ENCODE results near the gene OCA2.

OCA2 gene

DNA sequence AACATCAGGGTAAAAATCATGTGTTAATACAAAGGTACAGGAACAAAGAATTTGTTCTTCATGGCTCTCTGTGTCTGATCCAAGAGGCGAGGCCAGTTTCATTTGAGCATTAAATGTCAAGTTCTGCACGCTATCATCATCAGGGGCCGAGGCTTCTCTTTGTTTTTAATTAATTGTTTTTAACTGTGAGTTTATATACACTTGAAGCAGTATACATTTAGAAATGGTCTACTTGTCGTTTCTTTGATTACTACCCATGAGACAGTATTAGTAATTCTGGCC, 21.2 kb upstream of the OCA2 start:
- no peak for DNase-seq (ENCODE audit: low spot score)

GRCh38 chr15:28118531-28118930, 19.4 kb upstream of the OCA2 start:
- DNase-seq (ENCODE audit: low spot score) = no peak

DNA sequence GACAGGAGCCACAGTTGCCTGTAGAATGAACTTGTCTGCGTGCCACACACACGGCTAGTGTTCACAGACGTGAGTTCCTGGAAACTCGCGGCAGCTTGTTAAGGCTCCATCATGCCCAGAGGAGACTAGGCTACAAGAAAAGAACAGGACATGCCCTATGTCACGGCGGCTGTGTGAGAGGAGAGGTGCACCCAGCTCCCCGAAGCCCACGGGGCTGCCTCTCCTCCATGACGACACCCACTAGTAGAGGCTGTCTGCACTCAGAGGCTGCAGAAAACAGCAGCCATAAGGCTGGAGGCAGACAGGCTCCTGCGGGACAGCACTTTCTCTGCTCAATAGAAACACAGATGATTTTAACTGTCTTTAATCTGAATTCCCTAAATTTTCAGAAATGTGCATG, 19.0 kb upstream of the OCA2 start:
- no peak for DNase-seq (ENCODE audit: low spot score)

DNA sequence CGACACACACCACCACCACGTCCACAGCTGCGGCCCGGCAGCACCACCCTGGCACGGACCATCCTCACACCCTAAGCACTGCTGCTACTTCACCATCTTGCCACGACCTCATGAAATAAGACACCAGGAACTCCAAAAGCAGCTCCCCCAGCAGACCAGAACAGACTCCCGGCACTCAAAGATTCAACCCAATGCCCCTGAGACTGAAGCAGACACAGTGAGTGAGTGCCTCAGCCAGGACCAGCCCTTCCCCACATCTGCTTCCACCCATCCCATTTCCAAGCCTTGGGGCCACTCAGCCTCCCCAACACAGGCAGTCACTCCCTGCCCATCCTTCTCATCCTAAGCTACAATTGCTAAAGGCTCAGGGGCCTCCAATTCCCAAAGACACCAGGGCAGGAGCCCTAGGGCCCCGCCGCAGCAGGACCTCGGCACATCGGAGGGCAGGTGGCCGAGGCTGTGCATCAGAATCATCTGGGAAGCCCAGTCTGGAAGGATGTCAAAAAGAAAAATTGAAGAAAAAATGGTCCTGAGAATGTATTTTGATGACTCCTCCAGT, 18.4 kb upstream of the OCA2 start:
- DNase-seq (ENCODE audit: low spot score) = no peak

DNA sequence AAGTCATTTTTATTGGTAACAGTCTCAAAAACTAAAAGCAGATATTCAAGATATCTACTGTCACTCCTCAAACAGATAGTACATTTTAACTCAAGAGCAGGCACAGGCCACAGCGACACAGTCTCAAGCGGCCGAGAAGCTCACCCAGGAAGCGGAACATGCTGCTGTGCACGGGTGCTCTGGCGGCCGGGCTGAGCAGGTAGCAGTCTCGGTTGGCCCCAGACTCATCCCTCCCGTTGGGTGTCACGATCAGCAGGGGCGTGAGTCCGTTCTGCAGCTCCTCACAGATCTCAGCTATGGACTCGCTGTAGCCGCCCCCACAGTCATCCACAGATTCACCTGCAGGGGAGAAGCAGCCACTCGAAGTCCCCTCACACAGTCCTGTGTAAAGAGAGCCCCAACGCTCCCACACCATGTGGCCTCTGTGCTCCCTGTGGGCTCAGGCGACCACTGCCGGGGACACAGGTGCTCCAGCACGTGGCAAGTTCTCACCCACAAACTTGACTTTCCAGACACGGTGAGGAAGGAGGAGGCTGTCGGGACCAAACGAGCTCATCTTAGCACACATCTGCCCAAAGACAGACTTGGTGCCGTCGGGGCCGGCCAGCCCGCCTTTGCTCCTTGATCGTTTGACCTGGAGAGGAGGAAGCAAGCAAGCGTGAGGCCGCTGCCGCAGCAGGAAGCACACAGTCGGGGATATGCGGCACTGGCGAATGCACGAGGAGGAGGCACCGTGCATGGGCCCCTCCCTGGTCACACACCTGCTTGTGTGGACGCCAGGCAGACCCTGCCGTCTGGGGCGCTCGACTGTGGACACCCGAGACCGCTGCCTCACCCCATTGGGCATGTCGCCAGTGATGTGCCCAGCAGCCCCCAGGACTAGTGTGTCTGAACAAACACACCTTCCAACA, 17.7 kb upstream of the OCA2 start:
- DNase-seq (ENCODE audit: low spot score) = no peak

- no peak for DNase-seq (ENCODE audit: low spot score)
These were observed 16.8 kb upstream of the OCA2 start for GRCh38 chr15:28115871-28116270.

- no peak for DNase-seq (ENCODE audit: low spot score)
These were observed 15.9 kb upstream of the OCA2 start for GRCh38 chr15:28114721-28115622.

GRCh38 chr15:28114114-28114455, 15.0 kb upstream of the OCA2 start:
- no peak for DNase-seq (ENCODE audit: low spot score)

DNA sequence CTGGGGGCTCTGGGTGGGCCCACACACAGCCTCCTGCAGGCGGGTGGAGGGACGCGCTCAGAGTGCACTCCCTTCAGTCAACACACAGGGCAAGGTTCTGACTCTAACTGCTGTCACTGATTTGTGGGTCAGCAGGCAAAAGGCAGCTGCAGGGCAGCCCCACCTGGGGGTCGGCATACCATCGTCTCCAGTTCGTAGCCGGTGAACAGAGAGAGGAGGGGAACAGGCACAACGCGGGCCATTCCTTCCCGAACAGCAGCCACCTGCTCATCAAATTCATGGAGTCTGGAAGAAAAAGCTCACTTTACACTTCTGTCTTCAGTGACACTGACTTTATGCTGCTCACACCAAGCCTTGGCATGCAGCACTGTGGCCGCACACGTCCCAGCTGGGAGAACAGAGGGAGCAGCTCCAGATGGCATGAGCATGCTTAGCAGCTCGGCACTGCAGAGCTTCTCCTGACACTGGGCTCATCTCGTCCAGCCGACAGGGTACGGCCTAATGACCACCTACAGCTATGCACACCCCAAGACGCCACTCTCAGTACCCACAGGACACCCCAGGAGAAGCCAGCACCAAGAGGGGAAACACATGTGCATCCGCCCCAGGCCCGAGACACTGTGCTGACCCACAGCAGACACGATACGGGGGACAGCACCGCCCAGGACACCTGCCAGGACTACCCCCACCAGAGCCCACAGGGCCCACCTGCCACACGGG, 14.4 kb upstream of the OCA2 start:
- DNase-seq (ENCODE audit: low spot score) = no peak

DNA sequence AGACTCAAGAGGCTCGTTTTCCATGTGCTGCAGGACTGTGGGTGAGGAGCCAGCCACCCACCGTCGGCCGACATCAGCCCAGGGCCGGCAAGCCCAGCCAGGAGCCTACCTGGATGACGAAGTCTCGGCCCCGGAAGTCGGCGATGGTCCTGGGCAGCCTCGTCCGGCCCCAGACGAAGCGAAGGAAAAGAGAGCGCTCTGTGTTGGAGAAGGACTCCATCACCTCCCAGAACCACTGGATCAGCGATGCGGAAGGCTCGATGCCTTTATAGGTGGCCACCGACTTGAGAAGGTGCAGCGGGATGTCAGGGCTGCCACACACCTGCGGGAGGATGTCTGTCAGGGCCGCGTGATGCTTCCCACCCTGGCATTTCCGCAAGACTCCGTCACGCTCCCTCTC, 13.8 kb upstream of the OCA2 start:
- DNase-seq (ENCODE audit: low spot score) = no peak

DNA sequence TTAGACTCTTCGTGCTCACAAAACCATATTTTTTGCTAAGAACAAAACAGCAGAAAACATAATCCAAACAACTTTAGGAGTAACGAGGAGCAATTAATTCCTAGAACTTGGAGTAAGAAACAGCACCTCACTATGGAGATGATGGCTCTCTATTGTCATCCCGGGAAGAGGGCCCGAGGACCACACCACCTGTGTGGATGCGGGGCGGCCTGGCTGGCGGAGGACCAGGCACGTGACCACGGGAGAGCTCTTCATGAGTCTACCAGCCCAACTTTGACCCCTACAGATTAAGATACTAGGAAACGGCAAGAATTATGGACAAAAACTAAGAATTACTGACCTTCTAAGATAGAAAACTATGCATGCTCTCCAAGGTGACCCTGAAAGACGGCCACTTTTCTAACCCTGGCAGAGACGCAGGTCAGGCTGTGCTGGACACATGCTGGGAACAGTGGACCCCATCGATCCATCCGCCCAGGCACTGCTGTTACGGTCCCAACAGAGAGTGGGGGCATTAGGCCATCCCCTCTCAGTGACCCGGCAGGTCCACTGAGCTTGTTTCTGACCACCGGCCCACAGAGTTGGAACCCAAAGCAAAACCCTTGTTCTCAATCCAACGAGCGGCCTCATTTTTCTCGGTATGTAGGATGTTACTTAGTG, 13.1 kb upstream of the OCA2 start:
- no peak for DNase-seq (ENCODE audit: low spot score)

DNA sequence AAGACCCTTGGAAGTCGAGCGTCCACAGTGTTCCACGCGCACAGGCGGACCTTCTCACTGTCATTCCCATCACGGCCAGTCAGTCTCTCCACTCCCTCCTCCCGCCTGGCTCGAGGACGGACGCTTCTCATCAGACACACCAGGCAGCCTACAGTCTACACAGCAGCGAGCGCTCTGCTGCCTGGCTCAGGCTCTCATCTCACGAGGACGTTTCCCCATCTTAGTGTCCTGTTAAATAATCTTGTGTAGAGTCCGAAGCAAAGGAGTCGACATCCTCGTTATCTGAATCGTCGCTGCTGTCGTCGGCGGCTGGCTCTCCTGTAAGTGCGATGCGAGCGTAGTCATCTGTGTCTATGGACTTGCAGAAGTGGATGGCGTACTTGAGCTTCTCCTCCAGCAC, 12.4 kb upstream of the OCA2 start:
- no peak for DNase-seq (ENCODE audit: low spot score)

GRCh38 chr15:28110481-28110881, 11.4 kb upstream of the OCA2 start:
- no peak for DNase-seq (ENCODE audit: low spot score)

DNA sequence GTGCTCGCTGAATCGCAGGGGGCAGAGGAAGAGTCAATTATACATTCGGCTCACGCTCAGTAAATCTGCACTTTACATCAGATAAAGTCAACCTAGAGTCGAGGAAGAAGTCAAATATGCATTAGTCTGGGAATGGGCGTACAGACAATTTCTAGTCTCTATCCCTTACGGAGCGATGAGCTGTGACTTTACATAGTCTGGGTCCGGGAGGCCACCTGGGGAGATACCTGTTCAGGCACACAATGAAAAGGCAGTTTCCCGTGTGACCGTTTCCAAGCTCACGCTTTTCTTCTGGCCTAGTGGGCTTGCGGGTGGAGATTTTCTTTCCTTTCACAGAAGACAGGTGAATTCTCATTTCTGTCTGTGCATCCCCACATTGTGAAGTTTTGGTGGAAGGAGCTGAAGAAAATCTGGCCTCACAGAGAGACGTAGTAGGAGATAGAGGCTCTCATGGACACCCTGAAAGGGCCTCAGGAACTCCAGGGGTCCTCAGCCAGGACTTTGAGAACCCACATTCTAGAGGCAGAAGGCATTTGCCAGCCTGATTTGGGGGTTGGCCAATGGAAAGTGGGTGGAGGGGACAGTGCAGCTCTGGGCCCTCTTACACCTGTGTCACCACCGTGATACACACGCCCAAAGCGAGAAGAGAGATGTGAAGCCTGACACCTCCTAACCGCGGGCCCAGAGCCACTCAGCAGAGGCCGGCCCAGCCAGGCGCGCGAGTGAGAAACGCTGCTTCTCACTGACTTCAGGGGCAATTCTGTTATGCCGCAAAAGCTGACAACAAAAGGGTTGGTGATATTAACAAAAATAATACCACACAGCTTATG, 10.7 kb upstream of the OCA2 start:
- no peak for DNase-seq (ENCODE audit: low spot score)

GRCh38 chr15:28107904-28108275, 8.8 kb upstream of the OCA2 start:
- no peak for DNase-seq (ENCODE audit: low spot score)

DNA sequence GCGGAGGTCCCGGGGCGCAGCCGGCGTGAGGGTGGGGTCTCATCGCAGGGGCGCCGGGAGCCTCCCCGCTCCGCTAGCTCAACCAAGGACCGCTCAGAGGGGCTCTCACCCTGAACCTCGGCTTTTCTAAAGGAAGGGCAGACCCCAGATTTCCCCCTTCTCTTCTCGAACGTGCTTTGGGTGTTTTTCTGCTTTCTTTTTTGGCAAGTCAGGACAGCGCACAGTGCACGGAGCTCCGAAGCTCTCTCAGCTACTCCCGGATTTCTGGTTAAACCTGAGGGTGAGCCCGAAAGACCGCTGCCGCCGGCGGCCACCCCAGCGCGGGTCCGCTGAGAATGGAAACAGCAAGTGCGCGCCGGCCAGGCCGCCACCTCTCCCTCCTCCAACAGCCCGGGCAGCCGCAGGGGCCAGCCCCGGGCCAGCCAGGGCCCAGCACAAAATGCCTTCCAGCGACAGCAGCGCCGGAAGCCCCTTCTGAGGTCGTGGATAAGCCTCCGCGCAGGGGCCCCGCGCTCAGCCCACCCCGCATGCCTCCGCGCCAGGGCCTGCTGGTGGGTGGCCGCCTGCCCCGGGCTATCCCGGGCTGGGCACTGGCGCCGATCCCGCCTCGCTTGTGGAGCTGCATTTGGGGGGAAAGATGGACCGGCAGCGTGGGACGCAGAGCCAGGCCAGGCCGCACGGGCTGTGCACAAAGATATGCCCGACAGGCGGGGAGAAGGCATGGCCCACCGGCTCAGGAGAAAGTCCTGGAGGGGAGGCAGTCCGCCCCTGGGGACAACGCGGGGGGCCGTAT, 8.2 kb upstream of the OCA2 start:
- DNase-seq (ENCODE audit: low spot score) = no peak

- DNase-seq (ENCODE audit: low spot score) = no peak
These were observed 7.4 kb upstream of the OCA2 start for GRCh38 chr15:28106294-28107110.

DNA sequence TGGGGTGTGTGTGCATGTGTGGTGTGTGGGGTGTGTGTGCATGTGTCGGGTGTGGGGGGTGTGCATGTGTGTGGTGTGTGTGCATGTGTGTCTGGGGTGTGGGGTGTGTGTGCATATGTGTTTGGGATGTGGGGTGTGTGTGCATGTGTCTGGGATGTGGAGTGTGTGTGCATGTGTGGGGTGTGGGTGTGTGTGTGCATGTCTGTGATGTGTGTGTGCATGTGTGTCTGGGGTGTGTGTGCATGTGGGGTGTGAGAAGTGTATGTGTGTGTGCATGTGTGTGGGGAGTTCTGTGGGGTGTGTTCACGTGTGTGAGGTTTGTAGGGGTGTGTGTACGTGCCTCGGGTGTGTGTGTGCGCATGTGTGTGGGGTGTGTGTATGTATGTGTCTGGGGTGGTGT, 6.7 kb upstream of the OCA2 start:
- DNase-seq (ENCODE audit: low spot score) = no peak

DNA sequence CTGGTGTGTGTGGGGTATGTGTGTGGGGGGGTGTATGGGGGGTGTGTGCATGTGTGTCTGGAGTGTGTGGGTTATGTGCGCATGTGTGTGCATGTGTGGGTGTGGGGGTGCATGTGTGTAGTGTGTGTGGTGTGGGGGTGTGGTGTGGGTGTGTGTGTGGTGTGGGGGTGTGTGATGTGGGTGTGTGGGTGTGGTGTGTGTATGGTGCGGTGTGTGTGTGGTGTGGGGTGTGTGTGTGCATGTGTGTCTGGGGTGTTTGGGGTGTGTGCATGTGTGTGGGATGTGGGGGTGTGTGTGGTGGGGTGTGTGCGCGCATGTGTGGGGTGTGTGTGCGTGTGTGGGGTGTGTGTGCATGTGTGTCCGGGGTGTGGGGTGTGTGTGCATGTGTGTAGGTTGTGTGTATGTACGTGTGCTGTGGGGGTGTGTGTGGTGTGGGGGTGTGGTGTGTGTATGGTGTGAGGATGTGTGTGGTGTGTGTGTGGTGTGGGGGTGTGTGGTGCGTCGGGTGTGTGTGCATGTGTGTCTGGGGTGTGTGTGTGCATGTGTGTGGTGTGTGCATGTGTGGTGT, 6.2 kb upstream of the OCA2 start:
- no peak for DNase-seq (ENCODE audit: low spot score)
